ENCODE results near the gene SDE2.

DNA sequence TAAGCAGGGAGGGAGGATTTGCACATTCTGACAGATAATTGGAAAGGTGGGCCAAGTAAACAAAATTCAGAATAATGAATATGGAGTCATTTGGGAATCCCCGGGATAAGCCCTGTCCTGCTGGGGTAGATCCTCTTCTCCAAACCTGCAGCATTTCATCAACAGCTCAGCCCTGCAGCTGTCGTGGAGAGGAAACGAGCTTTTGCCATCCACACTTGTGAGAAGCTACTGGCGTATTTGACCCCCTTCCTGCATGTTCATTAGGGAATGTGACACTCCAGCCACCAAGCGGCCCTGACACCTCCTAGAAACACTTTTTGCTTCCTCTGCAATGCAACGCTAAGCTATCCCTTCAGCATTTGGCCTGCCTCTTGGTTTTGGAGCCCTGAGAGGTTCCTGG lies 50.1 kb downstream of the SDE2 start:
- TF ChIP-seq, protein P1, sequence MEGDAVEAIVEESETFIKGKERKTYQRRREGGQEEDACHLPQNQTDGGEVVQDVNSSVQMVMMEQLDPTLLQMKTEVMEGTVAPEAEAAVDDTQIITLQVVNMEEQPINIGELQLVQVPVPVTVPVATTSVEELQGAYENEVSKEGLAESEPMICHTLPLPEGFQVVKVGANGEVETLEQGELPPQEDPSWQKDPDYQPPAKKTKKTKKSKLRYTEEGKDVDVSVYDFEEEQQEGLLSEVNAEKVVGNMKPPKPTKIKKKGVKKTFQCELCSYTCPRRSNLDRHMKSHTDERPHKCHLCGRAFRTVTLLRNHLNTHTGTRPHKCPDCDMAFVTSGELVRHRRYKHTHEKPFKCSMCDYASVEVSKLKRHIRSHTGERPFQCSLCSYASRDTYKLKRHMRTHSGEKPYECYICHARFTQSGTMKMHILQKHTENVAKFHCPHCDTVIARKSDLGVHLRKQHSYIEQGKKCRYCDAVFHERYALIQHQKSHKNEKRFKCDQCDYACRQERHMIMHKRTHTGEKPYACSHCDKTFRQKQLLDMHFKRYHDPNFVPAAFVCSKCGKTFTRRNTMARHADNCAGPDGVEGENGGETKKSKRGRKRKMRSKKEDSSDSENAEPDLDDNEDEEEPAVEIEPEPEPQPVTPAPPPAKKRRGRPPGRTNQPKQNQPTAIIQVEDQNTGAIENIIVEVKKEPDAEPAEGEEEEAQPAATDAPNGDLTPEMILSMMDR (IDR thresholded peaks at IDR 0.05), result no peak
- TF ChIP-seq POLR2A (IDR thresholded peaks at IDR 0.05), result no peak

Data from thyroid gland (tissue), 4 donors.